Thoracic aorta (tissue), 2 donors: ENCODE data around the gene SBF1. TPM values are rescaled to one million over a fixed set of nuclear protein-coding genes. Genes with fewer than 3 reads are reported as not detected.

ENCODE experiments used
- ATAC-seq: fragments of 150-250 bp; one replicate; pipeline ENCODE4 v1.8.0; 2017; ENCODE audit warnings: low read depth; ENCODE audit not compliant: insufficient number of reproducible peaks, low FRiP score
- DNase-seq: peaks from one replicate; pipeline ENCODE4 v3.0.0-alpha.2; 2020; ENCODE audit warnings: low spot score
- H3K27ac ChIP-seq, 2 donors: fragments of 200-600 bp; sonication (generic); 1 replicate in 1 of 2; 2 replicates in 1 of 2; pipeline ENCODE4 v1.5.1; 2016; ENCODE audit warnings: mild to moderate bottlenecking in 2 of 2, moderate library complexity in 2 of 2
- H3K27me3 ChIP-seq: fragments of 200-600 bp; sonication (generic); replicated peaks from 2 replicates; pipeline ENCODE4 v1.6.0; 2016; ENCODE audit warnings: mild to moderate bottlenecking; ENCODE audit not compliant: insufficient read depth
- H3K36me3 ChIP-seq: fragments of 200-600 bp; sonication (generic); one replicate; pipeline ENCODE4 v1.5.1; 2016
- H3K4me1 ChIP-seq, 2 donors: fragments of 200-600 bp; sonication (generic); 1 replicate in 1 of 2; 2 replicates in 1 of 2; pipeline versions ENCODE4 v1.5.1 to v1.6.0; 2016; ENCODE audit warnings: low read depth in 2 of 2, mild to moderate bottlenecking in 1 of 2; ENCODE audit not compliant: control insufficient read depth in 1 of 2
- H3K4me3 ChIP-seq: fragments of 200-600 bp; sonication (generic); 2 replicates; pipeline ENCODE4 v1.5.1; 2016; ENCODE audit warnings: mild to moderate bottlenecking
- H3K9me3 ChIP-seq: fragments of 200-600 bp; sonication (generic); 2 replicates; pipeline ENCODE4 v1.5.1; 2016
- total RNA-seq, 2 donors: library from RNA; depleted of rRNA; stranded (reverse); fragments of >200 nt; gene quantifications; one replicate each; pipeline versions ENCODE4 v1.1.0 to v1.2.3, GENCODE V29; 2016
- TF ChIP-seq, protein P1 (sequence below): fragments of 200-600 bp; sonication (generic); IDR thresholded peaks from one replicate; pipeline ENCODE4 v1.5.1; 2019; ENCODE audit warnings: antibody characterized with exemption

Gene SBF1
- total RNA-seq, 2 donors from 2014 or later: 72.9 to 99.9 TPM

DNA sequence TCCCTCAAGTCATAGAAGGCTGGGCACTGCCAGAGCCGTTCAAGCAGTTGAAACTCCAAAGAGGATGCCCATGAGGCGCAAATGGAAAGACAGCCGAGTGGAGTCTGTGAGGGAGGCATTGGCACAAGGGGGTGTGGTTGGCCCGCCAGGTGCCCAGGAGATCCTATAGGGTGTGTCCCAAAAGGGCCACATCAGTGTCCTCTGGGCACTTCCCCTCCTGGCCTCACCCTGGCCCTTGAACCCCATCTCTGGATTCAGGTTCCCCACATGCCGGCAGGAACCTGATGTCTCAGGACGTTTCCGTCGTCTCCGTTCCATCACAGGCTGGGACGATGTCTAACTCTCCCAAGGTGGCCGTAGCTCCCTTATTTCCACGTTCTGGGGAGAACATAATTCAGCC lies 54.3 kb downstream of the SBF1 start:
- Histone ChIP-seq H3K4me3 (no peak overlapping the region), H3K36me3 (peaks cover 74% of the 10 kb centered on the region), H3K4me1 (no peaks in the 10 kb centered on the region), H3K27ac (no peak overlapping the region), H3K27me3 (no peaks in the 10 kb centered on the region), H3K9me3 (no peaks in the 10 kb centered on the region)
- TF ChIP-seq, protein P1, sequence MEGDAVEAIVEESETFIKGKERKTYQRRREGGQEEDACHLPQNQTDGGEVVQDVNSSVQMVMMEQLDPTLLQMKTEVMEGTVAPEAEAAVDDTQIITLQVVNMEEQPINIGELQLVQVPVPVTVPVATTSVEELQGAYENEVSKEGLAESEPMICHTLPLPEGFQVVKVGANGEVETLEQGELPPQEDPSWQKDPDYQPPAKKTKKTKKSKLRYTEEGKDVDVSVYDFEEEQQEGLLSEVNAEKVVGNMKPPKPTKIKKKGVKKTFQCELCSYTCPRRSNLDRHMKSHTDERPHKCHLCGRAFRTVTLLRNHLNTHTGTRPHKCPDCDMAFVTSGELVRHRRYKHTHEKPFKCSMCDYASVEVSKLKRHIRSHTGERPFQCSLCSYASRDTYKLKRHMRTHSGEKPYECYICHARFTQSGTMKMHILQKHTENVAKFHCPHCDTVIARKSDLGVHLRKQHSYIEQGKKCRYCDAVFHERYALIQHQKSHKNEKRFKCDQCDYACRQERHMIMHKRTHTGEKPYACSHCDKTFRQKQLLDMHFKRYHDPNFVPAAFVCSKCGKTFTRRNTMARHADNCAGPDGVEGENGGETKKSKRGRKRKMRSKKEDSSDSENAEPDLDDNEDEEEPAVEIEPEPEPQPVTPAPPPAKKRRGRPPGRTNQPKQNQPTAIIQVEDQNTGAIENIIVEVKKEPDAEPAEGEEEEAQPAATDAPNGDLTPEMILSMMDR: no peak
- ATAC-seq (no peak), DNase-seq (no peak)

DNA sequence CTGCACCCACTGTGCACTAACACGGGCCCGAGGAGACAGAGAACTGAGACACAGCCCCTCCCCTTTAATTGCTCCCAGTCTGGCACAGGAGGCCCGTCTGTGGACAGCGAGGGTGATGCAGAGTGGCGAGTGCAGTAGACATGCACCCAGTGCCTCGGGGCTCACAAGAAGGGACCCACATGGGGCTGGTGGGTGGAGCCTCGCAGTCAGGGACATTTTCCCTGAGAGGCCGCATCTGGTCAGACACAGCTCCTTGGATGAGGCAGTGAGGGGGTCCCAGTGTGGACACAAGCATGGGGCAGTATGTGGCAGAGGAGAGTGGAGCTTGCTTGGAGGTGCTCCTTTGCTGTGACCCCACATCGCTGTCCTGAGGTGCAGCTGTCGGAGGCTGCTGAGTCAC lies 54.8 kb downstream of the SBF1 start:
- H3K9me3 ChIP-seq: no peaks in the 10 kb centered on the region
- TF ChIP-seq, protein P1: no peak
- DNase-seq (no peak), ATAC-seq (no peak)
- no peaks in the 10 kb centered on the region for H3K27me3 ChIP-seq
- peaks cover 79% of the 10 kb centered on the region for H3K36me3 ChIP-seq
- H3K4me3 ChIP-seq: no peak overlapping the region
- no peak overlapping the region for H3K27ac ChIP-seq
- no peaks in the 10 kb centered on the region for H3K4me1 ChIP-seq

DNA sequence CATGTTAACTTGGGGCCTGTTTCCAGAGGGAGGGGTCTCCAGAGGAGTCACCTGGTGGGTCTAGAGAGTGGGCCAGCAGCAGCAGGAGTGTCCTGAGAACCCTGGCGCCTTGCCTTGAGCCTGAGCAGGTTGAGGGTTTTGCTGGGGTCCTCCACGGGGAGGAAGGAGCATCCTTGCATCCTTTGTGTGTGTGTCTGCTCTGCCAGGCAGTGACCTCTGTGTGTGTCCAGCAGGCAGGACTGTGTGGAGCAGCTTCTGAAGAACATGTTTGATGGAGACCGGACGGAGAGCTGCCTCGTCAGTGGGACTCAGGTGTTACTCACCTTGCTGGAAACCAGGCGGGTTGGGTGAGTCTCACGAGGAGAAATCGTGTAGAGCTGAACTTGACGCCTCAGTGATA lies 55.7 kb downstream of the SBF1 start:
- H3K36me3 ChIP-seq: peaks cover 87% of the 10 kb centered on the region

DNA sequence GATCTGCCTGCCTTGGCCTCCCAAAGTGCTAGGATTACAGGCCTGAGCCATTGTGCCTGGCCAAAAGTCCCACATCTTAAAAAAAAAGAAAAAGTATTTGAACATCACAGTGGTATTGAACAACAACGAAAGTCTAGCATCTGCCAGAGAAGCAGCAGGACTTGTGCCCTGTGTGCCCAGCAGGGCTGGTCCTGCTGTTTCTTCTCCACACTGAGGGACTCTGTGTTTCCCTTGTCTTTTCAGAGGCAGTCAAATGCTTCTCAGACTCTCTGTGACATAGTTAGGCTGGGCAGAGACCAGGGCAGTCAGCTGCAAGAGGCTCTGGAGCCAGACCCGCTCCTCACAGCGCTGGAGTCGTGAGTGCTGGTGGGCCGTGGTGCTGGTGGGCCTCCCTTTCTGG lies 56.2 kb downstream of the SBF1 start:
- H3K36me3 ChIP-seq: peaks cover 86% of the 10 kb centered on the region
- ATAC-seq (no peak), DNase-seq (no peak)

More for the DNA sequence above, 55.7 kb downstream of the SBF1 start:
- Histone ChIP-seq H3K4me3 (no peak overlapping the region), H3K27me3 (no peaks in the 10 kb centered on the region), H3K4me1 (no peaks in the 10 kb centered on the region), H3K27ac (no peak overlapping the region), H3K9me3 (no peaks in the 10 kb centered on the region)
- no peak for DNase-seq
- TF ChIP-seq, protein P1: no peak
- ATAC-seq: no peak

DNA sequence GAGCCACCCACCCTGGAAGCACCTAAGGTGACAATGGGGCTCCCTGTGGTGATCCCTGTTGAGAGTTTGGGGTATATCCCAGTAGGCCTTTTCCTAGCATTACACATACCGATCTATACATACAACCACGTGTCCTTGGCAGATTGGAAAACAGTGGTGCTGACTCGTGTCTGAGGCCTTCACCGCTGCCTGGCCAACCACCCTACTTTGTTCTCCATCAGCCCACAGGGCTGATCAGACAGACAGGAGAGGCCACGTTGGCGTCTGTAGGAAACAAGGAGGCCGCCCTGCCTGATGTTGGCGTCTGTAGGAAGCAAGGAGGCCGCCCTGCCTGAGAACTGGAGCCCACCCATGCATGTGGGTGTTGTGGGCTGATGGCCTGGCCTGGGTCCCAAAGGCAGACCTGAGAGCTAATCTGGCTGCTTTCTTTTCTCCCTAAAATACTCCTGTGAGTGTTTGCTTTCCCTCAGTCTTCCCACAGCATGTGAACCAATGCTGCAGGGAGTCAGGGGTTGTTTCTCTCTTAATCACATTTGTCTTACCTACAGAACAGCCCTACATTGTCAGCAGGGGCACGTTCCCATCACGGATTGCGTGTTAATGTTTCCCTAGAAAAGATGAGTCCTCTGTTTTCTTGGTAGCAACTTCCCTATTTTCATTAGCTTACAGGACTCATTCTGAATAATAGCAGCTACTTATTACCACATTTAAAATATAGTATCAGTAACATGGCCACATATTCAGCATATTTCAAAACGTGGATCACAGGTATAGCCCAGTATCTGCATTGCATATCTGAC lies 57.2 kb downstream of the SBF1 start:
- TF ChIP-seq, protein P1: no peak
- Histone ChIP-seq H3K36me3 (peaks cover 77% of the 10 kb centered on the region), H3K9me3 (no peaks in the 10 kb centered on the region), H3K27ac (no peak overlapping the region), H3K4me1 (no peaks in the 10 kb centered on the region), H3K4me3 (no peak overlapping the region), H3K27me3 (no peaks in the 10 kb centered on the region)
- DNase-seq (no peak), ATAC-seq (no peak)

More for the DNA sequence above, 56.2 kb downstream of the SBF1 start:
- H3K4me3 ChIP-seq: no peak overlapping the region
- TF ChIP-seq, protein P1: no peak
- no peaks in the 10 kb centered on the region for H3K9me3 ChIP-seq
- H3K27ac ChIP-seq: no peak overlapping the region
- no peaks in the 10 kb centered on the region for H3K4me1 ChIP-seq
- H3K27me3 ChIP-seq: no peaks in the 10 kb centered on the region
